ENCODE measurements around the gene SH3BP2.

DNA sequence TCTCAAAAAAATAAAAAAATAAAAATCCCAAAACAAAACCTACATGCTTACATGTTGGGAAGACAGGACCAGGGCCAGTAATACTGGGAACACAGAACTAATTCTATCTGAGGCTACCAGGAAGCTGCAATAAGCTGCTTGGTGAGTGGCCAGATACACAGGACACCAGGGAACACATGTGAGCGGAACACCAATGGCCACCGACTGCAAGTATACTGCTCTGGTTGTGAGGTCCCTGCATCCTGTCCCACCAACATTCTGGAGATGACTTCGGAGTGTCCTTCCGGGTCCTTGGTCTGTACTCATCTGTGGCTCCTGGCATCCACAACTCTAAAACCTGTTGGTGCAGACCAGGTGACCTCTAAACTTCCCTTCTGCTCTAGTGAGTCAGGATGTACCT is 39.4 kb upstream of the SH3BP2 start:
- TF ChIP-seq, protein P1, sequence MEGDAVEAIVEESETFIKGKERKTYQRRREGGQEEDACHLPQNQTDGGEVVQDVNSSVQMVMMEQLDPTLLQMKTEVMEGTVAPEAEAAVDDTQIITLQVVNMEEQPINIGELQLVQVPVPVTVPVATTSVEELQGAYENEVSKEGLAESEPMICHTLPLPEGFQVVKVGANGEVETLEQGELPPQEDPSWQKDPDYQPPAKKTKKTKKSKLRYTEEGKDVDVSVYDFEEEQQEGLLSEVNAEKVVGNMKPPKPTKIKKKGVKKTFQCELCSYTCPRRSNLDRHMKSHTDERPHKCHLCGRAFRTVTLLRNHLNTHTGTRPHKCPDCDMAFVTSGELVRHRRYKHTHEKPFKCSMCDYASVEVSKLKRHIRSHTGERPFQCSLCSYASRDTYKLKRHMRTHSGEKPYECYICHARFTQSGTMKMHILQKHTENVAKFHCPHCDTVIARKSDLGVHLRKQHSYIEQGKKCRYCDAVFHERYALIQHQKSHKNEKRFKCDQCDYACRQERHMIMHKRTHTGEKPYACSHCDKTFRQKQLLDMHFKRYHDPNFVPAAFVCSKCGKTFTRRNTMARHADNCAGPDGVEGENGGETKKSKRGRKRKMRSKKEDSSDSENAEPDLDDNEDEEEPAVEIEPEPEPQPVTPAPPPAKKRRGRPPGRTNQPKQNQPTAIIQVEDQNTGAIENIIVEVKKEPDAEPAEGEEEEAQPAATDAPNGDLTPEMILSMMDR (IDR thresholded peaks at IDR 0.05), result no peak
- no peak for TF ChIP-seq POLR2A (IDR thresholded peaks at IDR 0.05)

Measured in body of pancreas (tissue), 4 donors.